Ascending aorta (tissue), 2 donors: ENCODE measurements around the gene DBH. TPM values are rescaled to one million over a fixed set of nuclear protein-coding genes. Genes with fewer than 3 reads are reported as not detected.
"Not testable (repeated sequence)": the region's sequence is repeated elsewhere in the genome, so short reads cannot be mapped to it uniquely, and the experiment has no call there.

Experiments
- DNase-seq, 2 donors: peaks; one replicate each; pipeline ENCODE4 v3.0.0-alpha.2; 2019; ENCODE audit warnings: low spot score in 2 of 2
- H3K27ac ChIP-seq, 2 donors: fragments of 200-600 bp; sonication (generic); one replicate each; pipeline ENCODE4 v1.5.1; 2016 to 2017; ENCODE audit warnings: mild to moderate bottlenecking in 1 of 2
- H3K27me3 ChIP-seq: fragments of 200-600 bp; sonication (generic); one replicate; pipeline ENCODE4 v1.5.1; 2017
- H3K36me3 ChIP-seq, 2 donors: fragments of 200-600 bp; sonication (generic); one replicate each; pipeline ENCODE4 v1.5.1; 2016
- H3K4me1 ChIP-seq, 2 donors: fragments of 200-600 bp; sonication (generic); one replicate each; pipeline ENCODE4 v1.5.1; 2016 to 2017; ENCODE audit warnings: mild to moderate bottlenecking in 1 of 2
- H3K4me3 ChIP-seq, 2 donors: fragments of 200-600 bp; sonication (generic); one replicate each; pipeline ENCODE4 v1.5.1; 2016 to 2017; ENCODE audit warnings: mild to moderate bottlenecking in 1 of 2
- H3K9me3 ChIP-seq, 2 donors: fragments of 200-600 bp; sonication (generic); one replicate each; pipeline ENCODE4 v1.5.1; 2016
- intact Hi-C: fragments of 100-400 bp; cut with DNase I; formaldehyde crosslinking; loops from one replicate; pipeline ENCODE4 v1.15.1; 2023
- total RNA-seq: library from RNA; depleted of rRNA; stranded (reverse); fragments of >200 nt; gene quantifications from one replicate; pipeline ENCODE4 v1.1.0, GENCODE V29; 2016
- TF ChIP-seq, protein P1 (sequence below), 3 experiments: fragments of 200-600 bp in 2 of 3; fragments of 450-650 bp in 1 of 3; sonication (generic) in 2 of 3; IDR thresholded peaks; one replicate each; pipeline ENCODE4 v1.5.1; 2016 to 2019; ENCODE audit warnings: antibody characterized with exemption in 3 of 3, mild to moderate bottlenecking in 1 of 3, moderate library complexity in 1 of 3

DBH gene
- total RNA-seq, 1 donor from 2014 or later, result not detected

DNA sequence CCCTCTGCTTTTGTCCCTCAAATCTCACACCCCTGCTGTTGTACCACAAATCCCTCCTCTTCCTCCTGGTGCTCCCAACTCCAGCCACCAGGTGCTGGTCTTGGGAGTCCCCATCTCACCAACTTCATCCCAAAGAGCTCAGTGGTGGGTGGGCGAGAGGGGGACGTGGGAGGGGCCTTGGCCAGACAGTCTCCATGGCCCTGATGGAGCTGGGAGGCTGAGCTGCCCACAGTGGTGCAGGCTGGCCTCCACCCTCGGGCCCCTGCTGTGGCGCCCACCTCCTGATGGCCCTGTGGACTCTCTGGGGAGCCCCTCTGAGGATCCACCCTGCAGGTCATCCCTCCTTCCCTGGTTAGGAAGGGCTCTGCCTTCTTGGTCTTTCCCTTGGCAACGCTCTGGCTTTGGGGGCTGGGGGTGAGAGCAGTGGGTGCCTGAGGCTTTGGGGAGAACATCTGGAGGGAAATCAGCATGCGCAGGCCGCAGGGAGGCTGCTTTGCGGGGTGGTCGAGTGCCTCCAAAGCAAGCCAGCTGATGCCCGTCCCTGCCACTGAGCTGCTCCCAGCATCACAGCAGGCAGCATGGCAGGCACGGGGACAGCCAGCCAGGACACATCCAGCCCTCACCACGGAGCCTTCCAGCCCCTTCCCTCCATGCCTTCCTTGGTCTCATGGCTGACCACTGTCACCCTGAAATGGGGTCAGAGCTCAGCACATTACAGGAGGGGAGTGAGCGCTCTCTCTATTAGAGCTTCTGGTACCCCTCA, 19.3 kb upstream of the DBH start:
- H3K4me1 ChIP-seq, result no peaks in the 10 kb centered on the region
- DNase-seq, result no peak
- H3K4me3 ChIP-seq, result no peak overlapping the region
- no peaks in the 10 kb centered on the region for H3K36me3 ChIP-seq
- H3K27ac ChIP-seq, result no peak overlapping the region
- TF ChIP-seq, protein P1, sequence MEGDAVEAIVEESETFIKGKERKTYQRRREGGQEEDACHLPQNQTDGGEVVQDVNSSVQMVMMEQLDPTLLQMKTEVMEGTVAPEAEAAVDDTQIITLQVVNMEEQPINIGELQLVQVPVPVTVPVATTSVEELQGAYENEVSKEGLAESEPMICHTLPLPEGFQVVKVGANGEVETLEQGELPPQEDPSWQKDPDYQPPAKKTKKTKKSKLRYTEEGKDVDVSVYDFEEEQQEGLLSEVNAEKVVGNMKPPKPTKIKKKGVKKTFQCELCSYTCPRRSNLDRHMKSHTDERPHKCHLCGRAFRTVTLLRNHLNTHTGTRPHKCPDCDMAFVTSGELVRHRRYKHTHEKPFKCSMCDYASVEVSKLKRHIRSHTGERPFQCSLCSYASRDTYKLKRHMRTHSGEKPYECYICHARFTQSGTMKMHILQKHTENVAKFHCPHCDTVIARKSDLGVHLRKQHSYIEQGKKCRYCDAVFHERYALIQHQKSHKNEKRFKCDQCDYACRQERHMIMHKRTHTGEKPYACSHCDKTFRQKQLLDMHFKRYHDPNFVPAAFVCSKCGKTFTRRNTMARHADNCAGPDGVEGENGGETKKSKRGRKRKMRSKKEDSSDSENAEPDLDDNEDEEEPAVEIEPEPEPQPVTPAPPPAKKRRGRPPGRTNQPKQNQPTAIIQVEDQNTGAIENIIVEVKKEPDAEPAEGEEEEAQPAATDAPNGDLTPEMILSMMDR (IDR thresholded peaks at IDR 0.05), result no peak
- intact Hi-C loops, result no loop called here
- no peaks in the 10 kb centered on the region for H3K27me3 ChIP-seq
- no peaks in the 10 kb centered on the region for H3K9me3 ChIP-seq

DNA sequence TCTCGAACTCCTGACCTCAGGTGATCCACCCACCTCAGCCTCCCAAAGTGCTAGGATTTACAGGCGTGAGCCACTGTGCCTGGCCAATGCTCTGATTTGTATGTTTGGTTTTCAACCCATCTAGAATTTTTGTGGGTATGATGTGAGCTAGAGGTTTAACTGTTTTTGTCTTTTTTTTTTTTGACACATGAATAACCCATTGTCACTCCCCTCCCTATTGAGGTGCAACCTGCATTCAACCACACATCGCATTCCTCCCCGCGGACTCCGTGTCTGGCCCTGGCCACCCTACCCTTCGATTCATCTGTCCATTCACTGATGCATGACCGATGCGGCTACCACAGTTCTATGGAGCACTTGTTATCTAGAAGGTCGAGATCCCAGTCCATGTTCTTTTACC, 17.4 kb upstream of the DBH start:
- no peaks in the 10 kb centered on the region for H3K27me3 ChIP-seq
- intact Hi-C loops, result no loop called here
- no peaks in the 10 kb centered on the region for H3K36me3 ChIP-seq
- DNase-seq, result no peak
- no peaks in the 10 kb centered on the region for H3K4me1 ChIP-seq
- H3K4me3 ChIP-seq, result no peak overlapping the region
- H3K9me3 ChIP-seq, result no peaks in the 10 kb centered on the region
- H3K27ac ChIP-seq, result no peak overlapping the region
- TF ChIP-seq, protein P1 (IDR thresholded peaks at IDR 0.05), result no peak

- Histone ChIP-seq H3K27ac (no peak overlapping the region), H3K27me3 (no peaks in the 10 kb centered on the region)
- TF ChIP-seq, protein P1 (IDR thresholded peaks at IDR 0.05), result no peak
Measured at GRCh38 chr9:133619791-133620190, 16.4 kb upstream of the DBH start.

GRCh38 chr9:133621725-133622267, 14.4 kb upstream of the DBH start:
- no peak overlapping the region for H3K4me3 ChIP-seq
- peaks cover 0 to 13% of the 10 kb centered on the region in 2 donors for H3K9me3 ChIP-seq
- intact Hi-C loops, result no loop called here
- H3K27me3 ChIP-seq, result no peaks in the 10 kb centered on the region
- no peaks in the 10 kb centered on the region for H3K36me3 ChIP-seq
- H3K4me1 ChIP-seq, result no peaks in the 10 kb centered on the region
- DNase-seq, result no peak
- TF ChIP-seq, protein P1 (IDR thresholded peaks at IDR 0.05), result no peak
- no peak overlapping the region for H3K27ac ChIP-seq

More at GRCh38 chr9:133619791-133620190, 16.4 kb upstream of the DBH start:
- Histone ChIP-seq H3K36me3 (no peaks in the 10 kb centered on the region), H3K4me1 (no peaks in the 10 kb centered on the region), H3K9me3 (no peaks in the 10 kb centered on the region), H3K4me3 (no peak overlapping the region)
- DNase-seq, result no peak
- intact Hi-C loops, result no loop called here

GRCh38 chr9:133622555-133622954, 13.6 kb upstream of the DBH start:
- intact Hi-C loops, result no loop called here
- TF ChIP-seq, protein P1 (IDR thresholded peaks at IDR 0.05), result no peak
- H3K27me3 ChIP-seq, result no peaks in the 10 kb centered on the region

GRCh38 chr9:133626008-133626407, 10.2 kb upstream of the DBH start:
- H3K4me3 ChIP-seq, H3K36me3 ChIP-seq, H3K27me3 ChIP-seq, intact Hi-C loops, H3K4me1 ChIP-seq, H3K27ac ChIP-seq, DNase-seq: not testable (repeated sequence)
- H3K9me3 ChIP-seq, result peaks cover 0 to 13% of the 10 kb centered on the region in 2 donors

More at GRCh38 chr9:133622555-133622954, 13.6 kb upstream of the DBH start:
- H3K4me1 ChIP-seq, result no peaks in the 10 kb centered on the region
- no peaks in the 10 kb centered on the region for H3K36me3 ChIP-seq
- peaks cover 0 to 13% of the 10 kb centered on the region in 2 donors for H3K9me3 ChIP-seq
- no peak overlapping the region for H3K27ac ChIP-seq
- H3K4me3 ChIP-seq, result no peak overlapping the region
- no peak for DNase-seq
